ENCODE data around the gene GRSF1.
"Not testable (repeated sequence)": the region's sequence is repeated elsewhere in the genome, so short reads cannot be mapped to it uniquely, and the experiment has no call there.

The GRSF1 gene

DNA sequence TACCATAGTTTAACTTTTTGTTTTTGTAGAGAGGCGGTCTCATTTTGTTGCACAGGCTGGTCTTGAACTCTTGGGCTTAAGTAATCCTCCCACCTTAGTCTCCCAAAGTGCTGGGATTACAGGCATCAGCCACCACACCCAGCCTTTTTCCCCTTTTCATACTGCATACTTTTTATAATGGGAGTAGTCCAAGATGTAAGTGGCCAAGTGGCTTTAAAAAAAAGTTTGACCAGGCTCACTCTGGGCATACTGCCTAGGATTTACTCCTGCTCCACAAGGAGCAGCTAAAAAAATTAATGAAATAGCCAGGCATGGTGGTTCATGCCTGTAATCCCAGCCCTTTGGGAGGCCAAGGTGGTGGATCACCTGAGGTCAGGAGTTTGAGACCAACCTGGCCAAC, 6.0 kb downstream of the GRSF1 start:
- DNase-seq (ENCODE audit: low spot score) = no peak

DNA sequence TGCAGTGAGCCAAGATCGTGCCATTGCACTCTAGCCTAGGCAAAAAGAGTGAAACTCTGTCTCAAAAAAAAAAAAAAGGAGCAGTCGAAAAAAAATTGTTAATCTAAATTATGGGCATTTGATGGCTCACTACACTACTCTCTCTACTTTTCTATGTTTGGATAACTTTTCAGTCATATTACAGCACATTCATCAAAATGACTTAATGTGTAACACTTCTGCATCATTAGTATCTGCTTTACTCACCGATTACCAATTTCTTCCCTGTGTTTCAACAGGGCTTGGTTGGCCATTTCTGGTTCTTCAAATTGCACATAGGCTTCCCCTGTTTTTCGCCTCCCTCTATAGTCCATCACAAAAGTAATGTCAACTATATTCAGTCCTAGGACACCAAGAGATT, 8.4 kb downstream of the GRSF1 start:
- DNase-seq (ENCODE audit: low spot score) = no peak

DNA sequence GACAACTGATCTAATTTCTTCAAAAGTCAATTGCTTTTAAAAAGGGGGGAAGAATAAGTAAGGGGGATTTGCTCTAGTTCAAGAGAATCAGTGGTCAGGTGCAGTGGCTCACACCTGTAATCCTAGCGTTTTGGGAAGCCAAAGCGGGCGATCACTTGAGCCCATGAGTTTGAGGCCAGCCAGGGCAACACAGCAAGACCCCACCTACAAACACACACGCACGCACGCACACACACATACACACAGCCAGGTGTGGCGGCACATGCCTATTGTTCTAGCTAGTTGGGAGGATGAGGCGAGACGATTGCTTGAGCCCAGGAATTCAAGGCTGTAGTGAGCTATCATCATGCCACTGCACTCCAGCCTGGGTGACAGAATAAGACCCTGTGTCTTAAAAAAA, 9.6 kb downstream of the GRSF1 start:
- no peak for DNase-seq (ENCODE audit: low spot score)

DNA sequence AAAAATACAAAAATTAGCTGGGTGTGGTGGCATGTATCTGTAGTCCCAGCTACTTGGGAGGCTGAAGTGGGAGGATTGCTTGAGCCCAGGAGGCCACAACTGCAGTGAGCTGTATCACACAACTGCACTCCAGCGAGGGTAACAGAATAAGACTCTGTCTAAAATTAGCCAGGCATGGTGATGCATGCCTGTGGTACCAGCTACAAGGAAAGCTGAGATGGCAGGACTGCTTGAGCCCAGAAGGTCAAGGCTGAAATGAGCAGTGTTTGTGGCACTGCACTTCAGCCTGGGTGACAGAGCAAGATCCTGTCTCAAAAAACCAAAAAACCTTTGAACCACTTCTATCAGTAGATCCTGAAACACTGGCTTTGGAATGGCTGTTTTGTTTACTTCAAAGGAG, 10.2 kb downstream of the GRSF1 start:
- DNase-seq (ENCODE audit: low spot score) = no peak

DNA sequence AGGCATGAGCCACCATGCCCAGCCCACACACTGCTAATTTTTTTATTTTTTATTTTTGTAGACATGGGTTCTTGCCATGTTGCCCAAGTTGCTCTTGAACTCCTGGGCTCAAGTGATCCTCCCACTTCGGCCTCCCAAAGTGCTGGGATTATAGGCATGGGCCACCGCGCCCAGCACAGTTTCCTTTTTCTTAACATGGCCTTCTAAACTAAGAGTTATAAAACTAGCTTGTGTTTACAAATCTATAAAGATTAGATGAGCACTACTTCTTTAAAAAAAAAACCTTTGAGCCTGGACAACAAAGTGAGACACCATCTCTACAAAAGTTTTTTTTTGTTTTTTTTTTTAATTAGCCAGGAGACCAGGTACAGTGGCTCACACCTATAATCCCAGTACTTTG, 10.7 kb downstream of the GRSF1 start:
- DNase-seq (ENCODE audit: low spot score) = no peak

DNA sequence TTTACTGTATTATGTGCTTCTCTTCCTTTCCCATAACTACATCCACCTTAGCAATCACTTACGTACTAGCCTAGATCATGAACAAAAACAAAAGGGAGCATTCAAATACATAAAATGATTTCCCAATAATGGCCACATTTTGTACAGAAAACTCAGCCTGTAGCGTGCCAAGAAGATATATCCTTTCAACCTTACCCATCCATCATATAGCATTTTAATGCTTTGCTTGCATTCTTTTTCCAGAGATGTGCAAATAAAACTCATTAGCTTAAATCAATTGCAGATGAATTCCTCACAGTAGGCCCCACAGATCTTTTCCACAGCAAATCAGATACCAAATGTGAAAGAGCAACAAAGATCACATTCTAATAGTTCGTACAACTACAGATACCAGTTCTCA, 20.8 kb downstream of the GRSF1 start:
- no peak for DNase-seq (ENCODE audit: low spot score)

DNA sequence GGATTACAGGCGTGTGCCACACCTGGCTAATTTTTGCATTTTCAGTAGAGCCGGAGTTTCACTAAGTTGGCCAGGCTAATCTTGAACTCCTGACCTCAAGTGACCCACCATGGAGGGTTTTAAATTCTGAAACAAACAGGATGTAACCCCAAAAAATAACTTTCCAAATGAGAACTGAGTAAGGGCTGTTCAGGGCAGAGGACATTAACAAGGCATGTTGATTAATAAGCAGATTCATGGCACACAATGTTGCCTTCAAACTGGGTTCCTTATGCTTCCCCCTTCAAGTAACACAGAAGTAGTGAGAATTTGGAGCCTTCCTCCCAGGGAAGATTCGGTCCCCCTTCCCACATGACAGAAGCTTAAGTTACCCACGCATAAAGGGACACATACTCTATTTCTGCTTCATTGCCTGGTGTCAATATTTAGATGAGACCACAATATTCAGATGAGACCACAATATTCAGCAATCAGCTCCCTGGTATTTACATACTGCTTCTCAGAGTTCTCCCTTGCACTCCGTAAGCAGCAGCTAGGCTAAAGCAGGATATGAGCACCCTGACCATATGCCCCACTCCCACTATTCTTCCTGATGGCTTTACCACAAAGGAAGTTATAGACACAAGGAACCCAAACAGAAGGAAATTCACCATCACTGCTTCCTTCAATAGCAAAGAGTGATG, 21.4 kb downstream of the GRSF1 start:
- DNase-seq (ENCODE audit: low spot score) = no peak

DNA sequence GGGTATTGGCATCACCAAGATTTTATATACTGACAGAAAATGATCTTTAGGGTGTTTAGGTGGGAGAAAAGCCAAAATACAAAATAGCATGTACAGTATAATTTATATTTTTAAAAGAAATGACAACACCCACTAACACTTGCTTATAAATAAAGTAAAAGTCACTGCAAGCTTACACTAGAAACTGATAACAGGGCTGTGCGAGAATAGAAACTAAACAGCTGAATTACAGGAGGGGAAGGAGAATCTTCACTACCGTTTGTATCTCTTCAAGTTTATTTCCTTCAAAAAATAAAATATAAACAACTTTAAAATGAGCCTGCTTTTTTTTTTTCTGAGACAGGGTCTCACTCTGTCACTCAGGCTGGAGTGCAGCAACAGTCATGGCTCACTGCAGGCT, 22.8 kb downstream of the GRSF1 start:
- DNase-seq (ENCODE audit: low spot score) = no peak

DNA sequence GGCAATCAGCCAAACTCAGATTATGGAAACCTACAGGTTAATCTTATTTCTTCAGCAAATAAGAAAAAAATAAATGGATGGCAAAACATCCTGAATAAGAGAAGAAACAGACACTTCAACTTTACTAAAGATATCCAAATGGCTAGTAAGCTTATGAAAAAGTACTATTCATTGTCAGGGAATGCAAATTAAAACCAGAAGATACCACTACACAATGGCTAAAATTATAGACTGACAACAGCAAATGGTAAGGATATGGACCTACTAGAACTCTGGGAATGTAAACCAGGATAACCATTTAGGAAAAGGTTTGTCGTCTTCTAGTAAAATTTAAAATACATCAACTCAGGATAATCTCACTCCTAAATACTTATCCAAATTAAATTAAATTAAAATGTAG, 24.3 kb downstream of the GRSF1 start:
- DNase-seq (ENCODE audit: low spot score) = no peak

DNA sequence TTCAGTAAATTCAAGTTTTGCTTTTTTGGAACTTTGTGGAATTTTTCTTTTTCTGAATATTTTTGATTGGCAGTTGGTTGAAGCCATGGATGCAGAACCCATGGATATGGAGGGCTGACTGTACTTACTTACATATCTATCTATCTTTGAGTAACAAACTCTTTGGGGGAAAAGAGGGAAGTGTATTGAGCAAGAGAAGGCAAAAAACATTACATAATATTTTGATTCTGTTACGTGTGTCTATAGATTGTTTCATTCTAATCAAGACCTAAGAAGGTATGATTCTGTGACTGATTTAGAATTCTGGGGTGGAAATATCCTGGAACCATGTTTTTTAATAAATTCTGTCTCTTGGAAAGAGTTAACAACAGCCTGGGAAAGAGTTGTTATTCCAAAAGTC, 31.5 kb downstream of the GRSF1 start:
- DNase-seq (ENCODE audit: low spot score) = no peak

DNA sequence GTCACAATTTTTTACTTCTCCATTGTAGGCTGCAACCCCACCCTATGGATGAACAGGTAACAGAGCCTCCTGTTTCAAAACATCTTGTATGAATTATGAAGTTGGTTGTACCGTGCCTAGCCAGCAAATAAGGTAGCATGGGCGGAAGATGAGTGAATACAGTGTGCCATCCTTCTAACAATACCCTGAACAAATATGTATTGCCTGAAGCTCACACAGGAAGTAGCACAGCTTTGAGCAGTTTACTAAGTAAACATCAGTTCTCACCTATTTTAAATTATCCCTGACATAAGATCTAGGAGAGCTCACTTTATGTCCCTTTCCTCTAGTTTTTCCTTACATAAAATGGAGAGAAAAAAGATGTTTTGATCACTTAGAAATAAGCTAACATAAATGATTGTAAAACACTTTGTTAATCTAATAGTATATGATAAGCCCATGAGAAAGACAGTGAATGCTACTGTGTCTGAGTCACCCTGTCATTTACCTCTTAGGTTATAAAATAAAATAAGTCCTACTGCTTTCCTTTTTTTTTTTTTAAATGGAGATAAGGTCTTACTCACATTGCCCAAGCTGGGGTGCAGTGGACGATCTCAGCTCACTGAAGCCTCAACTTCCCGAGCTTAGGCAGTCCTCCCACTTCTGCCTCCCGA, 36.6 kb downstream of the GRSF1 start:
- DNase-seq (ENCODE audit: low spot score) = no peak

DNA sequence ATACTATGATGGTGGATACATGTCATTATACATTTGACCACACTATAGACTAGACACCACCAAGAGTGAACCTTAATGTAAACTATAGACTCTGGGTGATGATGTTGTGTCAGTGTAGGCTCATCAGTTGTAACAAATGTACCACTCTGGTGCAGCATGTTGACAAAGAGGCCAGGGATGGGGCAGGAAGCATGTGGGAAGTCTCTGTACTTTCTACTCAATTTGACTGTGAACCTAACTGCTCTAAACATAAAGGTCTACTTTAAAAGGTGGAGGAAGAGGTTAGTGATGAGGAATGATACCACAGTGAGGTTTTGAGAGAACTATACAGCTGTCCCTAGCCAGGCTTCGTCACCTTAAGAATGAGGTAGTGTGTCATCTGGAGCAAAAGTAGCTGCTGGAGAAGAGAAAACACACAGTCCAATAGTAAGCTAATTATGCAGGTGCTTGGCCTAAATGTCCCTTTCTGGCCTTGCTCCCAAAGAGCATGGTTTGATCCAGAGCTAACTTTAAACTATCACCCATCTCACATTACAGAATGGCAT, 38.4 kb downstream of the GRSF1 start:
- no peak for DNase-seq (ENCODE audit: low spot score)

DNA sequence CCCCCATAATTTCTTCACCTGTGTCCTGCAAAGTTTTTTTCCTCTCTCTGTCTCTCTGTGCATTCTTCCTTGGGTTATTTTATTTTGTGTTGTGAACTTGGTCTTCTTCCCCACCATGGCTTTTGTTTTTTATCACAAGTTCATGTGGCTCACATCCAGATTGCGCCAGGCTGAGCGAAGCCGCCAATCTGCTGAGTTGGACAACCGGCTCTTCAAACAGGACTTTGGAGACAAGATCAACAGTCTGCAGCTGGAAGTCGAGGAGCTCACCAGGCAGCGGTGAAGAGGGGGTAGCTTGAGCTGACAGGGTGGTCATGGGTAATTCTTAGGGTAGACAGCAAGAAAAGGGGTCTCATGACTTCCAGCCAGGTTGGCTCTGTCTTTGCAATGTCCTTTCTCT, 46.1 kb downstream of the GRSF1 start:
- no peak for DNase-seq (ENCODE audit: low spot score)

DNA sequence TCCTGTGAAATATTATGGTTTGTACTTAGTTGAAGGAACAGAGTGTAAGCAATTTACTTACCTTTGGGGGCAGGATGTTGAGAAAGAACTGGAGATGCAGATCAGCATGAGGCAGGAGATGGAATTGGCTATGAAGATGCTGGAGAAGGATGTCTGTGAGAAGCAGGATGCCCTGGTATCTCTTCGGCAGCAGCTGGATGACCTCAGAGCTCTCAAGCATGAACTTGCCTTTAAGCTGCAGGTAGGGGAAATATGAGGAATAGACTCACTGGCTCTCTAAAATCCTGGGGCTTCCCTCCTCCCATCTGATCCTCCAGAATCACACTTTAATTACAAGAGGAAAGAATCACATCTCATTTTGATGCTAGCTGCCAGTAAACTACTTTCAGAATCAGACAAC, 51.0 kb downstream of the GRSF1 start:
- no peak for DNase-seq (ENCODE audit: low spot score)

DNA sequence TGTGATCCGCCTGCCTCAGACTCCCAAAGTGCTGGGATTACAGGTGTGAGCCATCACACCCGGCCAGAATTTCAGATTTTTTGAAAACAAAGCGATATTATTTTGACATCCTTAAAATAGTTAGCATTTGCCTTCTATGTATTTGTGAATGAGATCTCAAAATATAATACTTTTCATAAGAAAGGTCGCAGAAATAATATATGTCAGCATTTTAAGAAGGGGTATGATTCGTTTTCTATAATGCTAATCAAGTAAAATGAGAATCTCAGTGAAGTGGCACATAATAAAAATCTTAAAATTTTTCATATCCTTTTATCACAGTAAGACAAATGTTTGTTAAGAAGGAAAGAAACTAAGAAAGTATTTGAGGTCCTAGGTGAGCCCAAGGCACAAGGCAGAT, 52.2 kb downstream of the GRSF1 start:
- no peak for DNase-seq (ENCODE audit: low spot score)

DNA sequence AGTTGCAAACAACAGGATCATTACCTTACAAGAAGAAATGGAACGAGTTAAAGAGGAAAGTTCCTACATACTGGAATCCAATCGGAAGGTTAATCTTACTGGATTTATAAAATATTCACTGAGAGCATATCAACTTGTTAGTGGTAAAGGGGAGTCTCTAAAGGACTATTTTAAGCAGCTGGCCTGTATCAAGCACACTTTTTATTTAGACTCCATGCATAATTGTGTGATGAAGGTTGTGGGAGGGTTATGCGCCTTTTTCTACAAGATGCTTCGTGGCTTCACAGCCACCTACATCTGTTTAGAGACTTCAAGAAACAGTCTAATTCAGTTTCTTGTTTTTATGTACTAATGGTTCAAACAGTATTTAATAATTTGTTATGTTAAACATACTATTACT, 56.6 kb downstream of the GRSF1 start:
- no peak for DNase-seq (ENCODE audit: low spot score)

DNA sequence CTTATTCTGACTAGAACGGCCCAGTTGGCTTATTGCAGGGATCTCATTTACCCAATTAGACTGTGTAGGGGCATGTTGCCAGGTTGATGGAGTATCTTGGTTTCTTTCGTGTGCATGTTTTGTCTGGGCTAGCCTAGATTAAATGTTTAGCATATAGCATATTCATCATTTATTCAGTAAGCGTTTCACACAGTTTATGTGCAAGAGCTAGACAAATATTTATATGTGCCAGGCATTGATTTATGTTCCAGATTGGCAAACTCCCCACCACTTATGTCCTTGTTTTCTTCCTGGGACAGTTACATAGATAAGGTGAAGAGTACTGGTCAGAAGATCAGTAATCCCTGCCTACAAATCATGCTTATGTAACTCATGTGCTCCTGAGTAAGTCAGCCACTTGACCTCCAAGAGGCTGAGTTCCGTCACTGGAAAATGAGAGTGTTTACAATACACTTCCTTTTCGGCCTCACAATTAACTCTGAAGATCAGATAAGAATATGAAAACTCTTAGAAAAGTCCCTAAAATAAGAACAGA, 60.7 kb downstream of the GRSF1 start:
- peak; percentile 24 for DNase-seq (ENCODE audit: low spot score)

DNA sequence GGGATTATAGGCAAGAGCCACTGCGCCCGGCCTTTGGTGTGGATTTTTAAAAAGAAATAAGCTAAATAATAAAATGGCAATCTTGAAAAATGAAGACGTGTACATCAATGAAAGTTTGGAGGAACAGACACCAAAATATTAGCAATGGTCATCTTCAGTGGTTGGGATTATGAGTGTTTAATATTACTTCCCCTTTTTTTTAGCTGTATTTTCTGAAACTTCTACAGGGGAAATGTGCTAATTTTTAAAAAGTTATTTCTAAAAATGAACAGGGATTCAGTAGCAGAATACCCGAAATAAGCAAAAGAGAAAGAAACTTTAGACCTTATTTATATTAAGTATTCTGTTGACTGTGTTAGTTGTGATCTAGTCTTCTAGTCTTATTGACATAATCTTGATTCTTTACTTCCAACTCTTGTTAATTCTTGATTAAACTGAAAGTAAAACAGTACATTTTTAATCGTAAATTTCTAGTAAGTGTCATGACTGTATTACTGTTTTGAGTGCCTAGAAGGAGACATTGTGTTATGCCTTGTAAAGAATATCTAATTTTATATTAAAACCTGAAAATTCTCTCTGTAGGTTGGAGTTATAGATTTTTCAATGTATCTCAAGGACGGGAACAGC, 66.6 kb downstream of the GRSF1 start:
- DNase-seq (ENCODE audit: low spot score) = no peak

DNA sequence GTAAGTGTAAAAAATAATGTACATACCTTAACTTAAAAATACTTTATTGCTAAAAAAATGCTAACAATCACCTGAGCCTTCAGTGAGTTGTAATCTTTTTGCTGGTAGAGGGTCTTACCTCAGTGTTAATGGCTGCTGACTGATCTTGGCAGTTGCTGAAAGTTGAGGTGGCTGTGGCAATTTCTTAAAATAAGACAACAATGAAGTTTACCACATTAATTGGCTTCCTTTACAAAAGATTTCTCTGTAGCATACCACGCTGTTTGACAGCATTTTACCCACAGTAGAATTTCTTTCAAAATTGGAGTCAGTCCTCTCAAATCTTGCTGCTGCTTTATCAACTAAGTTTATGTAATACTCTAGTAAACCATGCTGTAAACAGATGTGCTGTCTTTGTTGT, 70.3 kb downstream of the GRSF1 start:
- not testable (repeated sequence) for DNase-seq (ENCODE audit: low spot score)

DNA sequence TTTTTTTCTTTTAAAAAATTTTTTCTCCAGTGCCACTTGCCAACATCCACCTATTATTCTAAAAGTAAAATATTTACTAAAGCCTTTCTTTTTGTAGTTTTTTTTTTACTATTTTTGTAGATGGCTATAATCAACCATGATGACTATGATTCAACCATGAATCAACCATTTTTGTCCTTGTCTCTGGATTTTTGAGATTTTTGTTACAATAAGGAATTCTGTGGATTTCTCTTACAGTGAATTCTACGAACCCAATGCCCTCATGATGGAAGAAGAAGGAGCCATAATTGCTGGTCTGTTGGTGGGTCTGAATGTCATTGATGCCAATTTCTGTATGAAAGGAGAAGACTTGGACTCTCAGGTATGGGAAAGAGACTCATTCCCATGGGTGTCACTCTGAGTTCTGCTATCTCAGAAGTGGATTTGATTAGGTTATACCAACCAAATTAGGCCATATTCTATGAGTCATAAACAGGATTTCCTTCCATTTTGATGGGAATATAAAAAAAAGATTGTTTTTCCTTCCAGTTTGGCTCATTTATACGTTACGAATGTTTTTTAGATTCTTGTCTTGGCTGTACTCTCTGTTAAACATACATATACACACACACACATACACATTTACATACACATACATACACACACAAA, 71.3 kb downstream of the GRSF1 start:
- peak; percentile 16 for DNase-seq (ENCODE audit: low spot score)

Data from hepatic stellate cell (primary cell).